UCSD-AML1 (cell line): Measurements from ENCODE around the gene OR6X1.
"Not testable (repeated sequence)": the region's sequence is repeated elsewhere in the genome, so short reads cannot be mapped to it uniquely, and the experiment has no call there.

Source experiments
- DNase-seq: peaks from one replicate; lab custom pipeline; 2025; ENCODE audit not compliant: unreplicated experiment; lab: John Stamatoyannopoulos, UW

The OR6X1 gene

GRCh38 chr11:123755344-123755743, 1.0 kb upstream of the OR6X1 start:
- no peak for DNase-seq

GRCh38 chr11:123753110-123753509, 1.2 kb downstream of the OR6X1 start:
- no peak for DNase-seq

GRCh38 chr11:123751781-123752180, 2.5 kb downstream of the OR6X1 start:
- no peak for DNase-seq

GRCh38 chr11:123748349-123748748, 6.0 kb downstream of the OR6X1 start:
- not testable (repeated sequence) for DNase-seq

- no peak for DNase-seq
These were observed 8.4 kb downstream of the OR6X1 start for GRCh38 chr11:123745764-123746451.

GRCh38 chr11:123742724-123743120, 11.6 kb downstream of the OR6X1 start:
- DNase-seq = no peak

GRCh38 chr11:123742031-123742723, 12.1 kb downstream of the OR6X1 start:
- DNase-seq = no peak

GRCh38 chr11:123741159-123742030, 12.9 kb downstream of the OR6X1 start, which contains the start of gene ZNF202:
TSS of gene ZNF202 (minus strand) at chr11:123741660. CDS start at chr11:123730888, 10,772 bp downstream.
- peak; percentile 92 for DNase-seq

GRCh38 chr11:123740787-123741158, 13.5 kb downstream of the OR6X1 start:
- DNase-seq = no peak

GRCh38 chr11:123738374-123738773, 15.9 kb downstream of the OR6X1 start:
- DNase-seq = no peak

- DNase-seq = no peak
These were observed 17.5 kb downstream of the OR6X1 start for GRCh38 chr11:123736769-123737168.

GRCh38 chr11:123729602-123730001, 24.7 kb downstream of the OR6X1 start:
- DNase-seq = no peak

- no peak for DNase-seq
These were observed 28.2 kb downstream of the OR6X1 start for GRCh38 chr11:123725995-123726655.

GRCh38 chr11:123719452-123719851, 34.9 kb downstream of the OR6X1 start:
- no peak for DNase-seq

- no peak for DNase-seq
These were observed 35.8 kb downstream of the OR6X1 start for GRCh38 chr11:123718469-123718868.

GRCh38 chr11:123718063-123718462, 36.3 kb downstream of the OR6X1 start:
- no peak for DNase-seq

- not testable (repeated sequence) for DNase-seq
These were observed 41.7 kb downstream of the OR6X1 start for GRCh38 chr11:123712627-123713026.

- peak; percentile 28 for DNase-seq
These were observed 46.6 kb downstream of the OR6X1 start for GRCh38 chr11:123707606-123708205.

- DNase-seq = no peak
These were observed 47.1 kb downstream of the OR6X1 start for GRCh38 chr11:123707206-123707605.

- DNase-seq = no peak
These were observed 50.0 kb downstream of the OR6X1 start for GRCh38 chr11:123704341-123704740.
